Dermis microvascular lymphatic vessel endothelial cell (primary cell): ENCODE results near the gene AMPD2. TPM values are rescaled to one million over a fixed set of nuclear protein-coding genes. Genes with fewer than 3 reads are reported as not detected.

ENCODE experiments used
- DNase-seq, 2 donors: peaks; one replicate each; pipeline versions ENCODE4 v3.0.0 to v3.0.0-alpha.2; 2010; ENCODE audit warnings: low read depth in 2 of 2
- total RNA-seq: library from RNA; depleted of rRNA; stranded (reverse); fragments of >200 nt; gene quantifications from 2 replicates; pipeline ENCODE4 v1.2.1, GENCODE V29; 2014

The AMPD2 gene
- total RNA-seq, 1 donor from 2014 or later, result 24.3 TPM

DNA sequence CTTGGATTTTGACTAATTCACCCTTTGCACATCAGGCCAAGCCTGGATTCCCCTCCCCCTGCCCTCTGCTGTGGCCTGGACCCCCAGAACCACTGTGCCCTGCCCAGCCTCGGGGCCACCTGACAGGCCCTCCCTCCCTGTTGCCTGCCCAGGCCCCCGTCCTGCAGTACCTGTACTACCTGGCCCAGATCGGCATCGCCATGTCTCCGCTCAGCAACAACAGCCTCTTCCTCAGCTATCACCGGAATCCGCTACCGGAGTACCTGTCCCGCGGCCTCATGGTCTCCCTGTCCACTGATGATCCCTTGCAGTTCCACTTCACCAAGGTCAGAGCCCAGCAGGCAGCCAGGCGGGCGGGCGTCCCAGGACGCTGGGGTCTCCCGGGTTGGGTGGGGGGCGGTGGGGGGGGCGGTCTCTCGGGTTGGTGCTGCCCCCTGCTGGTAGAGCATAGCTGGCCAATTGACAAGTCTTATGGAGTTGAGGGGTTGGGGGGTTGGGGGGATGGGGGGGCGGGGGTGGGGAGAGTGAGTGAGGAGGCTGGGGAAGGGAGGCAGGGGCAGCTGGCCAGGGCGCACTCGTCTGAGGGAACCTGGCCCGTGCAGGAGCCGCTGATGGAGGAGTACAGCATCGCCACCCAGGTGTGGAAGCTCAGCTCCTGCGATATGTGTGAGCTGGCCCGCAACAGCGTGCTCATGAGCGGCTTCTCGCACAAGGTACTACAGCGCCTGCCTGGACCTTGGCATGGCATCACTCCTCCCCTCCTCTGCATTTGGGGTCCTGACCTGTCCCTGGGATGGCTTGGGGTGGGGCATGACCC lies 10.7 kb downstream of the AMPD2 start:
- DNase-seq, result no peak

- no peak for DNase-seq
These were observed 11.4 kb downstream of the AMPD2 start for GRCh38 chr1:109630898-109631512.

- DNase-seq, result no peak
These were observed 12.2 kb downstream of the AMPD2 start for GRCh38 chr1:109631513-109632505.

DNA sequence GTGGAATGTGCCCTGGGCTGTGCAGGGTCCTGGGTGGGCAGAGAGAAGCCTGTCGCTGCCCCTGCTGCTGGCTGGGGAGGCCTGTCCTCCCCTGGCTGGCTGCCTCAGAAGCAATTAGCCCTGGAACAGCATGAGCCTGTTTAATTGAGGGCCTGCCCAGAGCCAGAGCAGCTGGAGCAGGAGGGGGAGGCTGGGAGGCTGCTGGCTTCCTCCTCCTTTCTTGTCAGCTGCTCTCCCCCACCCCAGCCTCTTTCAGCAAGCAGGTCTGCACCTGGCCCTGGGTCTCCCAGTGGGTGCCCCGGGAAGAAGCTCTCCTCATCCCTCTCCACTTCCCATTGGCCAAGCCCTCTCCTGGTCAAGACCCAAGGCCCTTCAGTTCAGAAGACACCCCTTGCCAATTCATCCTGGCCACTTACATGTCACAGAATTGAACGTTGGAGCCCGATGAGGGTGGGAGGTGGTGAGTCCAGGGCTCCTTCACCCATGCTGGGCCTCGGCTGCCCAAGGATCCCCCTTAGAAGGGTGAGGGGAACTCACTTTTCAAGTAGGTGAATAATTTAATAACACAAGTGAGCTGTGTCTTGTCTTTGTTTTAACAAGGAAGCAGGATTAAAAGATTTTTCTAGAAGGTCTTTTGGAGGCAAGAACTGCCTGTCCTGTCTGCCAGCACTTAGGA lies 13.2 kb downstream of the AMPD2 start:
- no peak for DNase-seq

DNA sequence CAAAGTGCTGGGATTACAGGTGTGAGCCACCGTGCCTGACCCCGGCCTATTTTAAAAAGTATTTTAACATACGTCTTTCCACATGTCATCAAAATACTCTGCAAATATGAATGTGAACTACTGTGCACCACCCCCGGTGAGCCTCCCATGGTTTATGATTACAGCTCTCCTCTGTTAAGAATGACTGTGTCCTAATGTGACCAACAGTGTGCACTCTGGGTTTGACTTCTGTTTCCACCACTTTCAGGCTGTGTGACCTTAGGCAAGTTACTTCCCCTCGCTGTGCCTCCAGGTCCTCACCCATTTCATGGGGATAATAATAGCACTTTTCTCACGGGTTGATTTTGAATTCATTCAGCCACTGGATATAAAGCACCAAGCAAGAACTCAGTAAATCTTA lies 14.7 kb downstream of the AMPD2 start:
- DNase-seq, result no peak

GRCh38 chr1:109634771-109635750 lies 15.4 kb downstream of the AMPD2 start:
- DNase-seq, result no peak

- no peak for DNase-seq
These were observed 16.2 kb downstream of the AMPD2 start for GRCh38 chr1:109635862-109636200.

DNA sequence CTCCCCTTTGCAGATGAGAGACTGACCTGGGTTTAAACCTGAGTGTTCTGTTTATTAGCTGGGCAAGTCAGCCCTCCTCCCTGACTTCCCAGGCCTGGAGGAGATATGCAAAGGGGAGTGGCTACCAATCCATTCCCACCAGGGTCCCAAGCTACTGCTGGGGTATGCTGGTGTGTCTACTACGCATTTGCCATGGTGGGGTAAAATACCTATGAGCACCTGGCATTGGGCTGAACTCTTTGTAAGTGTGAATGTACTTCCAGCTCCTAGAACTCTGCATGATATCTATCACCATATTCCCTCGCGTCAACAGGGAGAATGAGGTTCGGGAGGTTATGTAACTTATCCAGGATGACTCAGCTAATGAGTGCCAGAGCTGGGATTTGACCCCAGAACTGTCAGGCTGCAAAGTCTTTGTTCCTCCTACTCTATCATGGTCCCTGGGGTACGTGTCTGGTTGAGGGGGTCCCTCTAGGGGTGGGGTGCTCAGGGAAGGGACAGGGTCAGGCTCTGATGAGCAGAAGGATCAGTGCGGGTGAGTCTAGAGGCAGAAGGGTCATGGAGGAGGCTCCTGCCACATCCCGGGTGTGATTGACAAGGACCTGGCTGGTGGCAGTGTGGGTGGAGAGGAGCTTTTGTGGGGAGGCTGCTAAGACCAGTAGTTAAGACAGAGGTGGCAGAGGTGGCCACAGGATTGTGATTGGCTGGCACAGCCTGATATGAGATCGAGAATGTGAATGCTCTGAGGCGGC lies 16.7 kb downstream of the AMPD2 start:
- no peak for DNase-seq

GRCh38 chr1:109637446-109637845 lies 17.8 kb downstream of the AMPD2 start:
- no peak for DNase-seq

- DNase-seq, result no peak
These were observed 19.6 kb downstream of the AMPD2 start for GRCh38 chr1:109639063-109639840.

GRCh38 chr1:109639841-109640184 lies 20.2 kb downstream of the AMPD2 start:
- DNase-seq, result no peak

DNA sequence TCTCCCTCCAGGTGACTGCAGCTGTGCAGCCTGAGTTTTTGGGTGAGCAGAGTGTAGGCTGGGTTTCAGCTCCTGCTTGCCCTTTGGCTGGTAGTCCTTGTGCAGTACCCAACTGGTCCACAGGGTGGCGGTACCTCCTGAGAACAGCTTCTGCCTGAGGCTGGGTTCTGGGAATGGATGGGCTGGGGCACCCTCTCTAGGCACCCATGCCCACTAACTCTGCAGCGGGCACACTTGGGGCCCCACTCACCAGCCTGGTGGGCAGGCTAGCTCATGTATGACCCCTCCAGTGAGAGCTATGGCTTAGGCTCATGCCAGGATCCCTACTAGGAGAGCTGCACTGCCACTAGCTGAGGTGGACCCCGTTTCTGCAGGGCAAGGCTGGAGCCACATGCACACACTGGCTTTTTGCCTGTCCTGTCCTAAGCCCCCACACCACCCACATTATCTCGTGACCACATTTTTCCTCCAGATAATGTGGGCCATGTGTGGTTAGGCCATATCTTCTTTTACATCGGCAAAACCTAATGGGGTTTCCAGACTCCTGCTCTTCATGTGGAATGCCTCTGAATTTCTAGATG lies 20.7 kb downstream of the AMPD2 start:
- peak; percentile 43 to 58 for DNase-seq

GRCh38 chr1:109641078-109641740 lies 21.6 kb downstream of the AMPD2 start:
- no peak for DNase-seq

DNA sequence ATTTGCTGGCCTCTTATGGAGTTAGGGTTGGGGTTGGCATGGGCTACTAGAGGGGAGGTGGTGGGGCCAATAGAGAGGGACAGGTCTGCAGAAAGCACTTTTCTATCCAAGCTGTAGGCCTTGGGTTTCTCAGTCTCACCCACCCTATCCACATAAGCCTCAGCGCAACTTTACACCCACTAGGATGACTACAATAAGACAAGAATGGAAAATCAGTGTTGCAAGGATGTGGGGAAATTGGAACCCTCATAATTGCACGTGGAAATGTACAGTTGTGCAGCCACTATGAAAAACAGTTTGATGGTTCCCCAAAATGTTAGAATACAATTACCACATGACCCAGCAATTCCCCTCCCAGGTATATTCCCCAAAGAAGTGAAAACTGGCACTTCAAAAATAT lies 22.2 kb downstream of the AMPD2 start:
- no peak for DNase-seq

- no peak for DNase-seq
These were observed 23.0 kb downstream of the AMPD2 start for GRCh38 chr1:109642626-109643025.

DNA sequence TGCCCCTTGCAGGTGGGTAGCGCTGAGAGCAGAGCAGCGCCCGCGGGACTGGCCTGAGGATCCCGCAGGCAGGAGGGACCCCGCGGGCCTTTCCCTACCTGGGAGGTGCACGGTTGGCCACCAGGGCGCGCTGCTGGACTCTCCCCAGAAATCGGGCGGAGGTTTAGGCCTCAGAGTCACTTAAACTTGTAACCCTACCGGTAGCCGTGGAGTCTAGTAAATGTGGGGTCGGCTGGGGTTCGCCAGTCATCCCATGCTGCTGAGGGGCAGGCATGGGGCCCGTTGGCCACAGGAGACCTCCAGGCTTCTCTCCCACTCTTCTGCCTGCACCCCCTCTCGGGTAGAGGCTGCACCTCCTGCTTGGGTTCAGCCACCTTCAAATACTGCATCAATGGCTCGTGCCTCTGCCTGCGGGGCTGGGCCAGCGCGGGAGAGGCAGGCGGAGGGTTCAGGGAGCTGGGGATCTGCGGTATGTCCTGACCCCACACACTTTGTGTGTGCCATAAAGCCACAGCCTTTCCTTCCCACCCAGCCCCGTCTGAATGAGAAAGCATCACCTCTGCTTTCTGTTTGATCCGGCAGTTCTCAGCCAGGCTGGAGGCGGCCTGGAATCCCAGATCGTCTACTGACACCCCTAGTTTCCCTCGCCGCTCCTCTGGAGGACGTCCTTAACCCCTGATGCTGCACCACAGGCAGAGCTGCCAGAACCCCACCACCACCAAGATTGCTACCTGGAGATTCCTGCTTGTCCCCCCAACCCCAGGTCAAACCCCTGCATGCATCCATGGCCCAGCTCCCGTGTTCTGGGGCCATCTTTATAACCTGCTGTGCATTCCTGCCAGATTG lies 24.0 kb downstream of the AMPD2 start:
- DNase-seq, result peak in 1 of 2 donors; percentile 70

- no peak for DNase-seq
These were observed 25.0 kb downstream of the AMPD2 start for GRCh38 chr1:109644670-109645069.
